NT2/D1 (cell line): Measurements from ENCODE around the gene NAV2.

Experiments
- SUZ12 ChIP-seq: IDR thresholded peaks from 2 replicates; pipeline ENCODE4 v1.6.1; 2011; ENCODE audit not compliant: insufficient read length, insufficient read depth; ENCODE audit errors: extremely low read depth
- YY1 ChIP-seq: IDR thresholded peaks from 2 replicates; pipeline ENCODE4 v1.6.1; 2011; ENCODE audit not compliant: insufficient read length, insufficient read depth
- ZNF274 ChIP-seq: IDR thresholded peaks from 2 replicates; pipeline ENCODE4 v1.6.1; 2011; ENCODE audit warnings: mild to moderate bottlenecking, low read depth, low read length

DNA sequence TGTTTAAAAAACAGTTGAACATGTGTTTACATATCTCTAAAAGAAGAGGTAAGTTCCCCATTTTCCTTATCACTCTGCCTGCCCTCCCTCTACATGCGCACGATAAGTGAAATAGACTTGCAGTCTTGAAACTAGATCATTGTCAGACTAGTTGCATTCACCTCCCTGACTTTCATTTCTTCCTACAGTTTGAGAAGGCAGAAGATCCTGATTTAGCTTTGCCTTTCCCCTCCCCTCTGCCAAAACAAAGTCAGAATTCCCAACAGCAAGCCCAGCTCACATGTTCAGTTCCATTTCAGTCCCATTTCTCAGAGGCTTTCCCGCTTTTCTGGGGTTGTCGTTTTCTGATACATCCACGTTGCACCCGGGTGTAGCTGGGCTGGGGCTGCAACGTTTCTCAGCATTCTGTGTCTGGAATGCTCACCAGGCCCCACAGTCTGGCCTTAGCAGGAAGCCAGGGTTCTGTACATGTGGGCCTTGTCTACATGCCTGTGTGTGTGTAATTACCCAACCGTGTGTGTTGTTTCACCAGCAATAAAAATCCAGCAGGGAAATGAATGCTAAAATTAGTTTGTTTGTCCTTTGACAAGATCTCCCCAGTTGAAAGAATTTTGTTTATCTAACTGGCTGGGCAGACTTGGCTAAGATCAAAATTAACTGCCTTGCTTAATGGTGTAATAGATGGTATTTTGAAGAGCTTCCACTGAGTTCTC, 268.5 kb downstream of the NAV2 start:
- TF ChIP-seq SUZ12, result no peak
- no peak for TF ChIP-seq ZNF274
- no peak for TF ChIP-seq YY1
